ENCODE results near the gene ARRDC3. TPM values are rescaled to one million over a fixed set of nuclear protein-coding genes. Genes with fewer than 3 reads are reported as not detected.
A peak's percentile ranks its signal among the peaks of the same experiment; 100 is the strongest.

The ARRDC3 gene
- total and polyA plus RNA-seq, 2 of the 8 experiments (the other 6 are each of a cell fraction or from before 2014, with no cell fraction given) = 2.9 to 5.7 TPM

DNA sequence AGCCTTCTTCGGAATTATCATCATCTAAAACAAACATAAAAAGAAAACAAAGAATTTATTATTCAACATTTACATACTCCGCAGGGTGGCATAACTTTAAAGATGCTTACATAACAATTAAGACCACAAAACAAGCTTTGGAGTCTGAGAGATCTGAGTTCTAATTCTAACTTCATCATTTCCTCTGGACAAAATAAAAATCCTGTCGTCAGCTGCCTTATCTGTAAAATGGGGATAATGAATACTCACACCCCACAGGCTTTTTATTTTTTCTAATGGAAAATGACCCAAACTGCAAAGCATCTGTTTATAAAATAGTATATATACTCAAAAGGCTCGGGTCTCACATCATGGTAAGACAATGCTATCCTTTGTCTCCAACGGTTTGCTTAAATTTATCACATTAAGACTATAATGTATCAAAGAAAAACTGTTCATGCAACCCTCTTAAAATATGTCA is 4.3 kb downstream of the ARRDC3 start:
- Histone ChIP-seq H4K20me1 (replicated peaks in 1 of 2; ENCODE audit: control insufficient read depth in 1 of 2, insufficient read depth in 2 of 2, low read length in 2 of 2) (no peaks in the 10 kb centered on the region), H4K8ac (ENCODE audit: extremely low read depth, insufficient read depth, low read length) (no peak overlapping the region), H3K4ac (replicated peaks; ENCODE audit: insufficient read length, low read depth, low read length) (no peak overlapping the region), H3K4me1 (replicated peaks in 1 of 4; ENCODE audit: control insufficient read depth in 3 of 4, insufficient read depth in 4 of 4, low read length in 3 of 4) (no peaks in the 10 kb centered on the region; a peak in 1 of 7 replicates), H3K36me3 (ENCODE audit: control insufficient read depth in 2 of 4, insufficient read depth in 4 of 4, low read length in 3 of 4) (peaks cover 0 to 28% (median 7%) of the 10 kb centered on the region in 4 experiments; a peak in 6 of 8 replicates), H3K9ac (replicated peaks in 1 of 4; ENCODE audit: extremely low read depth in 1 of 4, low read depth in 3 of 4, low read length in 3 of 4) (peak overlapping the region in 1 of 4 experiments; percentile 49; a peak in 2 of 7 replicates), H3K9me3 (ENCODE audit: insufficient read depth in 2 of 2, low read depth in 1 of 2, low read length in 1 of 2) (no peaks in the 10 kb centered on the region), H2BK5ac (ENCODE audit: low read depth, low read length) (no peak overlapping the region), H2BK20ac (ENCODE audit: low read length) (no peak overlapping the region), H3K79me2 (ENCODE audit: control insufficient read depth in 1 of 2, insufficient read depth in 2 of 2, low read length in 2 of 2) (peaks cover 0 to 15% of the 10 kb centered on the region in 2 experiments; a peak in 2 of 4 replicates), H3K23me2 (ENCODE audit: low read depth, low read length) (peaks cover 13% of the 10 kb centered on the region), H3K79me1 (ENCODE audit: low read depth, low read length) (no peaks in the 10 kb centered on the region), H3K4me3 (ENCODE audit: extremely low read depth in 1 of 4, insufficient read depth in 2 of 4, low read depth in 3 of 4, low read length in 4 of 4) (peak overlapping the region in 1 of 4 experiments; percentile 67; a peak in 2 of 8 replicates), H2BK12ac (ENCODE audit: low read depth, low read length) (no peak overlapping the region), H3K14ac (ENCODE audit: insufficient read length) (no peak overlapping the region), H4K5ac (ENCODE audit: insufficient read length, low read depth, low read length) (no peak overlapping the region), H3K27ac (ENCODE audit: low read depth, low read length) (no peak overlapping the region), H3K23ac (ENCODE audit: insufficient read length) (no peak overlapping the region), H3K27me3 (replicated peaks in 1 of 4; ENCODE audit: control insufficient read depth in 3 of 4, extremely low read depth in 1 of 4, insufficient read depth in 3 of 4, low read length in 3 of 4) (no peaks in the 10 kb centered on the region), H3K56ac (replicated peaks; ENCODE audit: insufficient read length, low read depth, low read length) (no peak overlapping the region), H2BK120ac (replicated peaks; ENCODE audit: low read depth, low read length) (no peak overlapping the region), H4K91ac (replicated peaks; ENCODE audit: insufficient read length, low read length) (no peak overlapping the region), H3K18ac (ENCODE audit: extremely low read depth, low read length) (no peak overlapping the region), H2BK15ac (ENCODE audit: low read length) (no peak overlapping the region), H2AFZ (ENCODE audit: low read length) (no peak overlapping the region), H3K4me2 (ENCODE audit: insufficient read depth in 1 of 2, low read depth in 2 of 2, low read length in 2 of 2) (peak overlapping the region; percentile 25 to 79; a peak in 2 of 4 replicates), H2AK5ac (ENCODE audit: low read depth, low read length) (no peak overlapping the region)
- ChIA-PET CTCF (ENCODE audit: partially characterized antibody) (interaction anchor here (1.0 kb wide), 2 partner anchors 153 to 513 kb away, joined by 4 read pairs; no protein-coding TSS in a partner anchor), POLR2A (ENCODE audit: partially characterized antibody) (interaction anchor here (1.2 to 1.3 kb wide), 2 partner anchors 17 to 87 kb away, joined by 3 to 5 read pairs; no protein-coding TSS in a partner anchor)
- WGBS, 2 experiments (ENCODE audit: extremely low coverage in 1 of 2, insufficient coverage in 1 of 2, insufficient read length in 1 of 2, insufficient replicate concordance in 2 of 2, low coverage in 1 of 2, low lambda C conversion rate in 2 of 2, missing lambda C conversion rate in 1 of 2) = 69% methylated on average over 5 of the region's 5 CpGs; no CpG with 5 or more reads in 1 of the 2 experiments
- FAIRE-seq (no peak), DNase-seq (ENCODE audit: low read depth in 1 of 2, low spot score in 2 of 2) (no peak)
- TF ChIP-seq, protein P1, sequence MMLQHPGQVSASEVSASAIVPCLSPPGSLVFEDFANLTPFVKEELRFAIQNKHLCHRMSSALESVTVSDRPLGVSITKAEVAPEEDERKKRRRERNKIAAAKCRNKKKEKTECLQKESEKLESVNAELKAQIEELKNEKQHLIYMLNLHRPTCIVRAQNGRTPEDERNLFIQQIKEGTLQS (IDR thresholded peaks at IDR 0.05; ENCODE audit: insufficient read depth, low read depth, low read length) = no peak
- TF ChIP-seq, protein P2, sequence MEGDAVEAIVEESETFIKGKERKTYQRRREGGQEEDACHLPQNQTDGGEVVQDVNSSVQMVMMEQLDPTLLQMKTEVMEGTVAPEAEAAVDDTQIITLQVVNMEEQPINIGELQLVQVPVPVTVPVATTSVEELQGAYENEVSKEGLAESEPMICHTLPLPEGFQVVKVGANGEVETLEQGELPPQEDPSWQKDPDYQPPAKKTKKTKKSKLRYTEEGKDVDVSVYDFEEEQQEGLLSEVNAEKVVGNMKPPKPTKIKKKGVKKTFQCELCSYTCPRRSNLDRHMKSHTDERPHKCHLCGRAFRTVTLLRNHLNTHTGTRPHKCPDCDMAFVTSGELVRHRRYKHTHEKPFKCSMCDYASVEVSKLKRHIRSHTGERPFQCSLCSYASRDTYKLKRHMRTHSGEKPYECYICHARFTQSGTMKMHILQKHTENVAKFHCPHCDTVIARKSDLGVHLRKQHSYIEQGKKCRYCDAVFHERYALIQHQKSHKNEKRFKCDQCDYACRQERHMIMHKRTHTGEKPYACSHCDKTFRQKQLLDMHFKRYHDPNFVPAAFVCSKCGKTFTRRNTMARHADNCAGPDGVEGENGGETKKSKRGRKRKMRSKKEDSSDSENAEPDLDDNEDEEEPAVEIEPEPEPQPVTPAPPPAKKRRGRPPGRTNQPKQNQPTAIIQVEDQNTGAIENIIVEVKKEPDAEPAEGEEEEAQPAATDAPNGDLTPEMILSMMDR (IDR thresholded peaks at IDR 0.05; ENCODE audit: control extremely low read depth in 1 of 3, insufficient read depth in 1 of 3, low read depth in 1 of 3, low read length in 3 of 3) = no peak
- TF ChIP-seq SIN3A (conservative IDR thresholded peaks at IDR 0.05 in 1 of 2, IDR thresholded peaks at IDR 0.05 in 1 of 2; ENCODE audit: low read depth in 1 of 2, low read length in 2 of 2) (no peak), POLR2AphosphoS5 (IDR thresholded peaks at IDR 0.05; ENCODE audit: low read depth, low read length) (peak; percentile 62; the same call in 1 of the 2 replicates), CBX5 (IDR thresholded peaks at IDR 0.05; ENCODE audit: low read depth, low read length) (no peak), SRF (IDR thresholded peaks at IDR 0.05; ENCODE audit: low read depth, low read length) (no peak), RNF2 (IDR thresholded peaks at IDR 0.05; ENCODE audit: borderline replicate concordance, low read depth, low read length, missing control alignments, poor library complexity, severe bottlenecking) (no peak)
